Measurements from ENCODE around the gene NCOA3.

Gene NCOA3

GRCh38 chr20:47547034-47547387 is 45.3 kb downstream of the NCOA3 start:
- H4K20me1 ChIP-seq (ENCODE audit: control insufficient read depth, insufficient read depth, low read depth, low read length) = peaks cover 29% of the 10 kb centered on the region
- H3K9me2 ChIP-seq (replicated peaks; ENCODE audit: control insufficient read depth, low read length) = no peaks in the 10 kb centered on the region
- H3K27me3 ChIP-seq (ENCODE audit: control insufficient read depth, low read length) = no peaks in the 10 kb centered on the region
- H3K4me1 ChIP-seq (ENCODE audit: control insufficient read depth, low read length) = peaks cover 66% of the 10 kb centered on the region
- peaks cover 76% of the 10 kb centered on the region for H3K36me3 ChIP-seq (ENCODE audit: control insufficient read depth, low read length)
- no peak overlapping the region for H3K27ac ChIP-seq (ENCODE audit: low read depth, low read length)
- H3K79me2 ChIP-seq (ENCODE audit: control insufficient read depth, low read length) = peaks cover 99% of the 10 kb centered on the region
- TF ChIP-seq CTCF (IDR thresholded peaks at IDR 0.05; ENCODE audit: low read depth, low read length, poor library complexity, severe bottlenecking) (no peak), EZH2phosphoT487 (IDR thresholded peaks at IDR 0.05; ENCODE audit: borderline replicate concordance, low read length) (no peak)
- H3K4me2 ChIP-seq (ENCODE audit: low read length) = no peak overlapping the region
- no peaks in the 10 kb centered on the region for H3K9me3 ChIP-seq (ENCODE audit: control insufficient read depth, insufficient read depth, low read length)
- H3K4me3 ChIP-seq (ENCODE audit: low read length) = no peak overlapping the region
- peaks cover 39% of the 10 kb centered on the region for H3F3A ChIP-seq (ENCODE audit: control insufficient read depth, insufficient read depth)

- Histone ChIP-seq H3K4me3 (ENCODE audit: low read length) (no peak overlapping the region), H3K4me1 (ENCODE audit: control insufficient read depth, low read length) (peaks cover 54% of the 10 kb centered on the region), H3K27me3 (ENCODE audit: control insufficient read depth, low read length) (no peaks in the 10 kb centered on the region), H3K4me2 (ENCODE audit: low read length) (no peak overlapping the region), H3K36me3 (ENCODE audit: control insufficient read depth, low read length) (peaks cover 71% of the 10 kb centered on the region), H3K27ac (ENCODE audit: low read depth, low read length) (no peak overlapping the region), H3K9me3 (ENCODE audit: control insufficient read depth, insufficient read depth, low read length) (no peaks in the 10 kb centered on the region), H3K79me2 (ENCODE audit: control insufficient read depth, low read length) (peaks cover 89% of the 10 kb centered on the region), H4K20me1 (ENCODE audit: control insufficient read depth, insufficient read depth, low read depth, low read length) (peaks cover 18% of the 10 kb centered on the region), H3F3A (ENCODE audit: control insufficient read depth, insufficient read depth) (peaks cover 37% of the 10 kb centered on the region), H3K9me2 (replicated peaks; ENCODE audit: control insufficient read depth, low read length) (no peaks in the 10 kb centered on the region)
- TF ChIP-seq CTCF (IDR thresholded peaks at IDR 0.05; ENCODE audit: low read depth, low read length, poor library complexity, severe bottlenecking) (no peak), EZH2phosphoT487 (IDR thresholded peaks at IDR 0.05; ENCODE audit: borderline replicate concordance, low read length) (no peak)
Observed at GRCh38 chr20:47549671-47550070, 48.0 kb downstream of the NCOA3 start.

- Histone ChIP-seq H3K27ac (ENCODE audit: low read depth, low read length) (no peak overlapping the region), H3F3A (ENCODE audit: control insufficient read depth, insufficient read depth) (peaks cover 31% of the 10 kb centered on the region), H3K79me2 (ENCODE audit: control insufficient read depth, low read length) (peaks cover 89% of the 10 kb centered on the region), H3K36me3 (ENCODE audit: control insufficient read depth, low read length) (peaks cover 64% of the 10 kb centered on the region), H3K4me2 (ENCODE audit: low read length) (no peak overlapping the region), H4K20me1 (ENCODE audit: control insufficient read depth, insufficient read depth, low read depth, low read length) (peaks cover 6% of the 10 kb centered on the region), H3K9me2 (replicated peaks; ENCODE audit: control insufficient read depth, low read length) (no peaks in the 10 kb centered on the region), H3K4me1 (ENCODE audit: control insufficient read depth, low read length) (peaks cover 51% of the 10 kb centered on the region), H3K9me3 (ENCODE audit: control insufficient read depth, insufficient read depth, low read length) (no peaks in the 10 kb centered on the region), H3K27me3 (ENCODE audit: control insufficient read depth, low read length) (no peaks in the 10 kb centered on the region), H3K4me3 (ENCODE audit: low read length) (no peak overlapping the region)
- TF ChIP-seq EZH2phosphoT487 (IDR thresholded peaks at IDR 0.05; ENCODE audit: borderline replicate concordance, low read length) (no peak), CTCF (IDR thresholded peaks at IDR 0.05; ENCODE audit: low read depth, low read length, poor library complexity, severe bottlenecking) (no peak)
Observed at GRCh38 chr20:47551222-47551621, 49.5 kb downstream of the NCOA3 start.

GRCh38 chr20:47551841-47552240 is 50.2 kb downstream of the NCOA3 start:
- H4K20me1 ChIP-seq (ENCODE audit: control insufficient read depth, insufficient read depth, low read depth, low read length) = peaks cover 6% of the 10 kb centered on the region
- H3K36me3 ChIP-seq (ENCODE audit: control insufficient read depth, low read length) = peaks cover 61% of the 10 kb centered on the region
- peaks cover 89% of the 10 kb centered on the region for H3K79me2 ChIP-seq (ENCODE audit: control insufficient read depth, low read length)
- no peaks in the 10 kb centered on the region for H3K9me3 ChIP-seq (ENCODE audit: control insufficient read depth, insufficient read depth, low read length)
- H3K27me3 ChIP-seq (ENCODE audit: control insufficient read depth, low read length) = no peaks in the 10 kb centered on the region
- no peaks in the 10 kb centered on the region for H3K9me2 ChIP-seq (replicated peaks; ENCODE audit: control insufficient read depth, low read length)
- peaks cover 29% of the 10 kb centered on the region for H3F3A ChIP-seq (ENCODE audit: control insufficient read depth, insufficient read depth)
- TF ChIP-seq CTCF (IDR thresholded peaks at IDR 0.05; ENCODE audit: low read depth, low read length, poor library complexity, severe bottlenecking) = no peak
- TF ChIP-seq EZH2phosphoT487 (IDR thresholded peaks at IDR 0.05; ENCODE audit: borderline replicate concordance, low read length) = no peak
- peaks cover 51% of the 10 kb centered on the region for H3K4me1 ChIP-seq (ENCODE audit: control insufficient read depth, low read length)
- H3K4me3 ChIP-seq (ENCODE audit: low read length) = no peak overlapping the region
- no peak overlapping the region for H3K27ac ChIP-seq (ENCODE audit: low read depth, low read length)
- H3K4me2 ChIP-seq (ENCODE audit: low read length) = no peak overlapping the region
